ENCODE data around the gene XPR1.

GRCh38 chr1:180902541-180902940 is 270.7 kb downstream of the XPR1 start:
- TF ChIP-seq POLR2AphosphoS5 (IDR thresholded peaks at IDR 0.05; ENCODE audit: low read depth, low read length) (no peak), HDAC2 (IDR thresholded peaks at IDR 0.05; ENCODE audit: borderline replicate concordance in 1 of 2, low read depth in 2 of 2, low read length in 2 of 2) (no peak), CTCF (IDR thresholded peaks at IDR 0.05; ENCODE audit: control extremely low read depth in 1 of 3, insufficient read depth in 1 of 3, low read depth in 1 of 3, low read length in 3 of 3) (no peak), SUZ12 (IDR thresholded peaks at IDR 0.05; ENCODE audit: low read length) (no peak)

All from H1 (cell line).